CD4-positive, alpha-beta T cell treated with Interferon gamma for 1 hour (primary cell): Measurements from ENCODE around the gene CSTF1.

Source experiments
- DNase-seq: peaks from one replicate; pipeline ENCODE4 v3.0.0-alpha.2; 2020

The CSTF1 gene

GRCh38 chr20:56392132-56392880 lies at the start of gene CSTF1, which contains the start of gene AURKA:
TSS of gene CSTF1 (plus strand) at chr20:56392645. CDS start at chr20:56395553, 2,908 bp downstream.
TSS of gene AURKA (minus strand) at chr20:56392215. CDS start at chr20:56388197, 4,018 bp downstream.
- DNase-seq: peak; percentile 100

GRCh38 chr20:56342783-56343182 lies 49.7 kb upstream of the CSTF1 start:
- no peak for DNase-seq

- no peak for DNase-seq
Measured at GRCh38 chr20:56343861-56344381, 48.5 kb upstream of the CSTF1 start.

GRCh38 chr20:56345911-56346310 lies 46.5 kb upstream of the CSTF1 start:
- no peak for DNase-seq

GRCh38 chr20:56347628-56348304 lies 44.7 kb upstream of the CSTF1 start:
- no peak for DNase-seq

- DNase-seq: no peak
Measured at GRCh38 chr20:56348305-56348693, 44.1 kb upstream of the CSTF1 start.

- DNase-seq: no peak
Measured at GRCh38 chr20:56348746-56349145, 43.7 kb upstream of the CSTF1 start.

- no peak for DNase-seq
Measured at GRCh38 chr20:56350842-56351241, 41.6 kb upstream of the CSTF1 start.

- DNase-seq: no peak
Measured at GRCh38 chr20:56352345-56353055, 39.9 kb upstream of the CSTF1 start.

GRCh38 chr20:56353356-56353755 lies 39.1 kb upstream of the CSTF1 start:
- no peak for DNase-seq

- no peak for DNase-seq
Measured at GRCh38 chr20:56358070-56358469, 34.4 kb upstream of the CSTF1 start.

GRCh38 chr20:56358600-56359211 lies 33.7 kb upstream of the CSTF1 start, which contains the start of gene FAM210B:
TSS of gene FAM210B (plus strand) at chr20:56358974. CDS start at chr20:56359006, 32 bp downstream.
- peak; percentile 88 for DNase-seq

- DNase-seq: no peak
Measured at GRCh38 chr20:56359212-56360132, 33.0 kb upstream of the CSTF1 start.

- DNase-seq: no peak
Measured at GRCh38 chr20:56360133-56360907, 32.1 kb upstream of the CSTF1 start.

GRCh38 chr20:56360908-56361205 lies 31.6 kb upstream of the CSTF1 start:
- no peak for DNase-seq

- DNase-seq: no peak
Measured at GRCh38 chr20:56361900-56362299, 30.5 kb upstream of the CSTF1 start.

- no peak for DNase-seq
Measured at GRCh38 chr20:56362833-56363413, 29.5 kb upstream of the CSTF1 start.

GRCh38 chr20:56363491-56363890 lies 29.0 kb upstream of the CSTF1 start:
- DNase-seq: no peak

- DNase-seq: no peak
Measured at GRCh38 chr20:56368351-56369134, 23.9 kb upstream of the CSTF1 start.

- DNase-seq: no peak
Measured at GRCh38 chr20:56369179-56369578, 23.3 kb upstream of the CSTF1 start.
